NT2/D1 (cell line): ENCODE results near the gene ZNF282.

Experiments used
- DNase-seq: peaks from one replicate; pipeline ENCODE4 v3.0.0-alpha.2; 2011; ENCODE audit warnings: low read depth, low spot score
- H3K27me3 ChIP-seq: 2 replicates; pipeline ENCODE4 v1.6.0; 2011; ENCODE audit warnings: mild to moderate bottlenecking; ENCODE audit not compliant: insufficient read length, insufficient read depth
- H3K36me3 ChIP-seq: 2 replicates; pipeline ENCODE4 v1.6.1; 2011; ENCODE audit warnings: mild to moderate bottlenecking, low read length, mixed read lengths; ENCODE audit not compliant: insufficient read depth, insufficient read length
- H3K4me1 ChIP-seq: 2 replicates; pipeline ENCODE4 v1.5.1; 2011; ENCODE audit not compliant: insufficient read depth, insufficient read length
- H3K4me3 ChIP-seq: 2 replicates; pipeline ENCODE4 v1.5.1; 2011; ENCODE audit warnings: low read depth; ENCODE audit not compliant: insufficient read length
- H3K9ac ChIP-seq: 2 replicates; pipeline ENCODE4 v1.6.0; 2011; ENCODE audit warnings: low read depth; ENCODE audit not compliant: insufficient read length
- H3K9me3 ChIP-seq: 2 replicates; pipeline ENCODE4 v1.5.1; 2011; ENCODE audit warnings: mild to moderate bottlenecking, low read length; ENCODE audit not compliant: insufficient read depth
- SUZ12 ChIP-seq: IDR thresholded peaks from 2 replicates; pipeline ENCODE4 v1.6.1; 2011; ENCODE audit not compliant: insufficient read length, insufficient read depth; ENCODE audit errors: extremely low read depth
- YY1 ChIP-seq: IDR thresholded peaks from 2 replicates; pipeline ENCODE4 v1.6.1; 2011; ENCODE audit not compliant: insufficient read length, insufficient read depth
- ZNF274 ChIP-seq: IDR thresholded peaks from 2 replicates; pipeline ENCODE4 v1.6.1; 2011; ENCODE audit warnings: mild to moderate bottlenecking, low read depth, low read length

The ZNF282 gene

GRCh38 chr7:149205690-149206381 lies 10.5 kb downstream of the ZNF282 start:
- Histone ChIP-seq H3K4me1 (peaks cover 4% of the 10 kb centered on the region), H3K4me3 (no peak overlapping the region), H3K27me3 (no peaks in the 10 kb centered on the region), H3K9ac (no peak overlapping the region), H3K9me3 (no peaks in the 10 kb centered on the region), H3K36me3 (peaks cover 77% of the 10 kb centered on the region)
- no peak for DNase-seq
- TF ChIP-seq SUZ12, result no peak
- no peak for TF ChIP-seq ZNF274
- TF ChIP-seq YY1, result no peak

GRCh38 chr7:149207324-149208035 lies 12.1 kb downstream of the ZNF282 start:
- peaks cover 85% of the 10 kb centered on the region for H3K36me3 ChIP-seq
- no peak for TF ChIP-seq SUZ12
- TF ChIP-seq ZNF274, result no peak
- TF ChIP-seq YY1, result no peak
- DNase-seq, result no peak

GRCh38 chr7:149209518-149210269 lies 14.3 kb downstream of the ZNF282 start:
- DNase-seq, result peak; percentile 67
- peaks cover 85% of the 10 kb centered on the region for H3K36me3 ChIP-seq
- TF ChIP-seq SUZ12, result no peak
- H3K9me3 ChIP-seq, result no peaks in the 10 kb centered on the region
- no peak overlapping the region for H3K9ac ChIP-seq
- no peak overlapping the region for H3K4me3 ChIP-seq
- H3K4me1 ChIP-seq, result peaks cover 4% of the 10 kb centered on the region
- no peaks in the 10 kb centered on the region for H3K27me3 ChIP-seq

More at GRCh38 chr7:149207324-149208035, 12.1 kb downstream of the ZNF282 start:
- H3K27me3 ChIP-seq, result no peaks in the 10 kb centered on the region
- H3K4me1 ChIP-seq, result peaks cover 4% of the 10 kb centered on the region
- no peak overlapping the region for H3K4me3 ChIP-seq
- H3K9ac ChIP-seq, result no peak overlapping the region
- no peaks in the 10 kb centered on the region for H3K9me3 ChIP-seq

- no peak for TF ChIP-seq ZNF274
- TF ChIP-seq SUZ12, result no peak
- Histone ChIP-seq H3K4me1 (peaks cover 2% of the 10 kb centered on the region), H3K36me3 (peaks cover 93% of the 10 kb centered on the region)
Observed at GRCh38 chr7:149210551-149210950, 15.2 kb downstream of the ZNF282 start.

DNA sequence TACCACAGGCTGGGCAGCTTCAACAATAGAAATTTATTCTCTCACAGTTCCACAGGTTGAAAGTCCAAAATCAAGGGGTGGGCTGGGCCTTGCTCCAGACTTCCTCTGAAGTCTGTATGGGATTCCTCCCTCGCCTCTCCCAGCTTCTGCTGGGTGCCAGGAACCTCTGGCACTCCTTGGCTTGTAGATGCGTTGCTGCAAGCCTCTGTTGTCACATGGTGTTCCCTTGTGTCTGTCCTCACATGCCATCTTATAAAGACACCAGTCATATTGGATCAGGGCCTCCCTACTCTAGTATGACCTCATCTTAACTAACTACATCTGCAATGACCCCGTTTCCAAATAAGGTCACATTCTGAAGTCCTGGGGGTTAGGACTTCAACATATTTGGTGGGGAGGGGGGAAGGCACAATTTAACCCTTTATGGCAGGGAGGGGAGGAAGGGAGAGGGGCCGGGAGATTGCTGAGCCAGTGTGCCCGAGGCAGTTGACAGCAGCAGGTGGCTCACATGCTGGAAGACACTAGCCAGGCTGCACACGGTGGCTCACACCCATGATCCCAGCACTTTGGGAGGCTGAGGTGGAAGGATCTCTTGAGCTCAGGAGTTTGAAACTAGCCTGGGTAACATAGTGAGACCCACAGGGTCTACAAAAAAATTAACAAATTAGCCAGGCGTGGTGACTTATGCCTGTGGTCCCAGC lies 18.8 kb downstream of the ZNF282 start:
- H3K36me3 ChIP-seq, result peaks cover 97% of the 10 kb centered on the region
- no peak for DNase-seq
- no peak overlapping the region for H3K4me3 ChIP-seq

More at GRCh38 chr7:149210551-149210950, 15.2 kb downstream of the ZNF282 start:
- Histone ChIP-seq H3K9ac (no peak overlapping the region), H3K9me3 (no peaks in the 10 kb centered on the region), H3K27me3 (no peaks in the 10 kb centered on the region), H3K4me3 (no peak overlapping the region)
- no peak for DNase-seq

DNA sequence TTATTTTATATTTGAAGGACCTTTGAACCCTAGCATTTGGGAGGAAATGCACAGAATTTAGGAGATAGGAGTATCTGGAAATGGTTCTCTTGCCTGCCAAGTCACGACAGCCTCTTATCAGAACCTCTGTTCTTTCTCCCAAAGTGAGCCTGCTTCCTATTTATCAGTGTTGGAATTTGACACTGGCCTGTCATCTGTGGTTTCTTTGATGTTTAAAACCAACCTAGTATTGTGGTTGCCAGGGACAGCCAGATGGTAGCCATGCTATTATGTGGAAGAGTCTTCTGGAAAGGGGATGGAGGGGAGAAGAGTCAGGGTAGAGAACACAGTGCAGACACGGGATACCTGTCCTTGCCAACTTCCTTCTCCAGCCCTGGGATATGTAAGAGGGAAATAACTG lies 21.1 kb downstream of the ZNF282 start:
- no peak for TF ChIP-seq SUZ12
- no peak for TF ChIP-seq ZNF274
- TF ChIP-seq YY1, result no peak
- Histone ChIP-seq H3K4me1 (peaks cover 3% of the 10 kb centered on the region), H3K4me3 (no peak overlapping the region), H3K9ac (no peak overlapping the region), H3K9me3 (no peaks in the 10 kb centered on the region), H3K36me3 (peaks cover 84% of the 10 kb centered on the region), H3K27me3 (no peaks in the 10 kb centered on the region)
- DNase-seq, result no peak

More for the DNA sequence above, 18.8 kb downstream of the ZNF282 start:
- Histone ChIP-seq H3K9me3 (no peaks in the 10 kb centered on the region), H3K4me1 (no peaks in the 10 kb centered on the region), H3K27me3 (no peaks in the 10 kb centered on the region), H3K9ac (no peak overlapping the region)
- TF ChIP-seq YY1 (no peak), ZNF274 (no peak), SUZ12 (no peak)

- Histone ChIP-seq H3K36me3 (peaks cover 80% of the 10 kb centered on the region), H3K9me3 (no peaks in the 10 kb centered on the region), H3K4me1 (peaks cover 3% of the 10 kb centered on the region), H3K4me3 (no peak overlapping the region), H3K27me3 (no peaks in the 10 kb centered on the region), H3K9ac (no peak overlapping the region)
- no peak for DNase-seq
- TF ChIP-seq ZNF274, result no peak
- TF ChIP-seq SUZ12, result no peak
- TF ChIP-seq YY1, result no peak
Observed at GRCh38 chr7:149217570-149217969, 22.2 kb downstream of the ZNF282 start.
